ENCODE results near the gene FARSA.

DNA sequence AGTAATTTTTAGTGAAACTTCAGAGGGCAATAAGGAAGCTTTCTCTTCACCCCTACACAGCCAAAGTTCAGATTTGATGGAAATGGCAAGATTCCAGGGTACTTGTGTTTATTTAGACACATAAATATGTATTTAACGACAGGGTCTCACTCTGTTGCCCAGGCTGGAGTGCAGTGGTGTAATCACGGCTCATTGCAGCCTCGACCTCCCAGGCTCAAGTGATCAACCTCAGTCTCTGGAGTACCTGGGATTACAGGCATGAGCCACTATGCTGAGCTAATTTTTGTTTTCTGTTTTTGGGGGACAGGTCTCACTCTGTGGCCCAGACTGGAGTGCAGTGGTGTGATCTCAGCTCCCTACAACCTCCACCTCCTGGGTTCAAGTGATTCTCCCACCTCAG is 12.5 kb downstream of the FARSA start:
- TF ChIP-seq POLR2AphosphoS5 (IDR thresholded peaks at IDR 0.05) (no peak), POLR2A (IDR thresholded peaks at IDR 0.05) (no peak), EP300 (IDR thresholded peaks at IDR 0.05) (no peak)
- TF ChIP-seq, protein P1, sequence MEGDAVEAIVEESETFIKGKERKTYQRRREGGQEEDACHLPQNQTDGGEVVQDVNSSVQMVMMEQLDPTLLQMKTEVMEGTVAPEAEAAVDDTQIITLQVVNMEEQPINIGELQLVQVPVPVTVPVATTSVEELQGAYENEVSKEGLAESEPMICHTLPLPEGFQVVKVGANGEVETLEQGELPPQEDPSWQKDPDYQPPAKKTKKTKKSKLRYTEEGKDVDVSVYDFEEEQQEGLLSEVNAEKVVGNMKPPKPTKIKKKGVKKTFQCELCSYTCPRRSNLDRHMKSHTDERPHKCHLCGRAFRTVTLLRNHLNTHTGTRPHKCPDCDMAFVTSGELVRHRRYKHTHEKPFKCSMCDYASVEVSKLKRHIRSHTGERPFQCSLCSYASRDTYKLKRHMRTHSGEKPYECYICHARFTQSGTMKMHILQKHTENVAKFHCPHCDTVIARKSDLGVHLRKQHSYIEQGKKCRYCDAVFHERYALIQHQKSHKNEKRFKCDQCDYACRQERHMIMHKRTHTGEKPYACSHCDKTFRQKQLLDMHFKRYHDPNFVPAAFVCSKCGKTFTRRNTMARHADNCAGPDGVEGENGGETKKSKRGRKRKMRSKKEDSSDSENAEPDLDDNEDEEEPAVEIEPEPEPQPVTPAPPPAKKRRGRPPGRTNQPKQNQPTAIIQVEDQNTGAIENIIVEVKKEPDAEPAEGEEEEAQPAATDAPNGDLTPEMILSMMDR (IDR thresholded peaks at IDR 0.05) = no peak

Data from upper lobe of left lung (tissue), 4 donors.